ENCODE results near the gene TSC22D1. TPM values are rescaled to one million over a fixed set of nuclear protein-coding genes. Genes with fewer than 3 reads are reported as not detected.

TSC22D1 gene
- total RNA-seq, 1 experiment from 2014 or later = 72.5 TPM

DNA sequence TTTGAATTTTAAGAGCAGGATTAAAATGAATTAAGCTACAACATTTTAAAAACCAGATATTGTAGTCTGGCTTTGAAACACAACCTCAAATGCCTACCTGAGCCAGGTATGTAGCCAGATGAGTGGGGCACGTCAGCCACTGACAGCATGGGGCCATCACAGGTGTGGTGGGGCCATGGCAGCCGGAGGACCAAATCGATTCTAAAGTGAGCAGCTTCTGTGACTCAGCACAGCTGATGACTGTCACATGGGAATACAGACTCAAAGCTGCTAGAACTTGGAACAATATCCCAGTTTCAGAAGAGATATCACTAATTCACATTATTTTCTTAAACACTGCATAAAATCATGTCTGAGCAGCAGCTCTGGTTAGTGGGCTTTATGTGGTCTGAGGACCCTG is 149.7 kb downstream of the TSC22D1 start:
- H3K4me1 Mint-ChIP-seq = peaks cover 12% of the 10 kb centered on the region
- CTCF ChIA-PET = interaction anchor here (1.0 kb wide), 1 partner anchor 183 kb away, joined by 3 read pairs; no protein-coding TSS in a partner anchor

DNA sequence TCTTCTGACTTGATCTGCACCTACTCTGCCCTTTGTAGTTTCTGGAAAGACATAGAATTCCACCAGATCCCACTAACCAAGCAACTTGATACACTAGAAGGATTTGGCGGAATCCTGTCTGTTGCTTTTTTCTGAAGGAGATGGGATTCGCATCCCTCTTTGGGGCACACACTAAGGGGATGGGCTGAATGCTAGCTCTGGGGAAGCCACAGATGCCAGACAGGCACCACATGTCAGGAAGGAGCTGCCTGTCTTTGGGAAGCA is 150.4 kb downstream of the TSC22D1 start:
- H3K36me3 Mint-ChIP-seq = peaks cover 3% of the 10 kb centered on the region; the same call in 1 of the 2 replicates
- peaks cover 14% of the 10 kb centered on the region for H3K27me3 Mint-ChIP-seq (ENCODE audit: low read depth)
- CTCF ChIA-PET = no interaction called here
- POLR2A ChIA-PET = interaction anchor here (1.0 to 3.5 kb wide), 2 partner anchors 9 to 11 kb away, joined by 3 to 15 read pairs; no protein-coding TSS in a partner anchor
- H3K4me3 Mint-ChIP-seq = no peak overlapping the region
- TF ChIP-seq JAZF1 (CRISPR knock-in tag; IDR thresholded peaks at IDR 0.05) (no peak), ZNF671 (CRISPR knock-in tag; IDR thresholded peaks at IDR 0.05) (no peak), ZNF317 (CRISPR knock-in tag; IDR thresholded peaks at IDR 0.05; ENCODE audit: borderline replicate concordance, low read depth) (no peak), ZNF219 (CRISPR knock-in tag; IDR thresholded peaks at IDR 0.05; ENCODE audit: borderline replicate concordance) (no peak), SOX15 (CRISPR knock-in tag; IDR thresholded peaks at IDR 0.05) (no peak), CREB1 (CRISPR knock-in tag; IDR thresholded peaks at IDR 0.05) (no peak), TCF7 (CRISPR knock-in tag; IDR thresholded peaks at IDR 0.05; ENCODE audit: low read depth) (no peak), ZNF416 (CRISPR knock-in tag; IDR thresholded peaks at IDR 0.05) (no peak), ZBTB21 (CRISPR knock-in tag; IDR thresholded peaks at IDR 0.05; ENCODE audit: borderline replicate concordance) (no peak), HMGA2 (CRISPR knock-in tag; IDR thresholded peaks at IDR 0.05) (no peak), ELF4 (CRISPR knock-in tag; IDR thresholded peaks at IDR 0.05; ENCODE audit: low read depth) (no peak), CDX4 (CRISPR knock-in tag; IDR thresholded peaks at IDR 0.05; ENCODE audit: borderline replicate concordance) (no peak)
- TF ChIP-seq, protein P1, sequence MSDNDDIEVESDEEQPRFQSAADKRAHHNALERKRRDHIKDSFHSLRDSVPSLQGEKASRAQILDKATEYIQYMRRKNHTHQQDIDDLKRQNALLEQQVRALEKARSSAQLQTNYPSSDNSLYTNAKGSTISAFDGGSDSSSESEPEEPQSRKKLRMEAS (CRISPR knock-in tag; IDR thresholded peaks at IDR 0.05) = no peak
- TF ChIP-seq, protein P2, sequence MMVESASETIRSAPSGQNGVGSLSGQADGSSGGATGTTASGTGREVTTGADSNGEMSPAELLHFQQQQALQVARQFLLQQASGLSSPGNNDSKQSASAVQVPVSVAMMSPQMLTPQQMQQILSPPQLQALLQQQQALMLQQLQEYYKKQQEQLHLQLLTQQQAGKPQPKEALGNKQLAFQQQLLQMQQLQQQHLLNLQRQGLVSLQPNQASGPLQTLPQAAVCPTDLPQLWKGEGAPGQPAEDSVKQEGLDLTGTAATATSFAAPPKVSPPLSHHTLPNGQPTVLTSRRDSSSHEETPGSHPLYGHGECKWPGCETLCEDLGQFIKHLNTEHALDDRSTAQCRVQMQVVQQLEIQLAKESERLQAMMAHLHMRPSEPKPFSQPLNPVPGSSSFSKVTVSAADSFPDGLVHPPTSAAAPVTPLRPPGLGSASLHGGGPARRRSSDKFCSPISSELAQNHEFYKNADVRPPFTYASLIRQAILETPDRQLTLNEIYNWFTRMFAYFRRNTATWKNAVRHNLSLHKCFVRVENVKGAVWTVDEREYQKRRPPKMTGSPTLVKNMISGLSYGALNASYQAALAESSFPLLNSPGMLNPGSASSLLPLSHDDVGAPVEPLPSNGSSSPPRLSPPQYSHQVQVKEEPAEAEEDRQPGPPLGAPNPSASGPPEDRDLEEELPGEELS (CRISPR knock-in tag; IDR thresholded peaks at IDR 0.05) = no peak
- TF ChIP-seq, protein P3, sequence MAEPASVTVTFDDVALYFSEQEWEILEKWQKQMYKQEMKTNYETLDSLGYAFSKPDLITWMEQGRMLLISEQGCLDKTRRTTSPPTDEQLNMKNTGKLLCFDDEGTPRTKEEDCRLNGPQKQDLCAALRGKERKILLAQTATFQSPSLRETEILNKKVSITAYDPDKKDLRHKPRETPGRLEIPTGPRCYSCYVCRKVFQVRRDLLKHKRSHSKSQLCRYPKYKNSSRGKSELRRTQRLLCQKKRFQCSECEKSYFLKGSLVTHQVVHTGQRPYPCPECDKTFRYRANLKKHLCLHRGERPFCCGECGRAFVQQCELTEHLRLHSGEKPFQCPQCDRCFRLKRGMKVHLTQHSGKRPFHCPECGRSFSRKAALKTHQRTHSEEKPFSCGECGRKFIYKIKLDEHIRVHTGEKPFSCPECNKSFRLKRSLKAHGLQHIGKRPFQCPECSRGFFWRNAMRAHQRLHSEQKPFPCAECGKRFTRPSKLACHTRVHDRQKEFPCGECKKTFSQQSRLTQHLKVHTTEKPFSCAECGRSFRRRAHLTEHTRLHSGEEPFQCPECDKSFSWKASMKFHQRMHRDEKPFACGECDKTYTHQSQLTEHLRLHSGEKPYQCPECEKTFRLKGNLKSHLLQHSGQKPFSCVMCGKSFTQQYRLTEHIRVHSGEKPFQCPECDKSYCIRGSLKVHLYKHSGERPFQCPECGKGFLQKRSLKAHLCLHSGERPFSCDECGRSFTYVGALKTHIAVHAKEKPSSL (CRISPR knock-in tag; conservative IDR thresholded peaks at IDR 0.05) = no peak
- H3K9me3 Mint-ChIP-seq = peaks cover 10% of the 10 kb centered on the region
- DNase-seq (ENCODE audit: low spot score) (no peak), ATAC-seq (no peak)
- peaks cover 14% of the 10 kb centered on the region for H3K4me1 Mint-ChIP-seq
- H3K27ac Mint-ChIP-seq = no peak overlapping the region

More for the DNA sequence above, 149.7 kb downstream of the TSC22D1 start:
- DNase-seq (ENCODE audit: low spot score) = no peak
- Mint-ChIP-seq H3K4me3 (no peak overlapping the region), H3K27ac (no peak overlapping the region), H3K9me3 (peaks cover 10% of the 10 kb centered on the region), H3K36me3 (peaks cover 3% of the 10 kb centered on the region; the same call in 1 of the 2 replicates), H3K27me3 (ENCODE audit: low read depth) (peaks cover 14% of the 10 kb centered on the region)
- ATAC-seq = no peak
- TF ChIP-seq, protein P2 (CRISPR knock-in tag; IDR thresholded peaks at IDR 0.05) = no peak
- TF ChIP-seq SP1 (CRISPR knock-in tag; conservative IDR thresholded peaks at IDR 0.05) (no peak), ATF2 (CRISPR knock-in tag; IDR thresholded peaks at IDR 0.05; ENCODE audit: borderline replicate concordance, low read depth) (no peak), GTF2I (CRISPR knock-in tag; conservative IDR thresholded peaks at IDR 0.05) (no peak)
- POLR2A ChIA-PET = interaction anchor here (1.0 to 3.5 kb wide), 2 partner anchors 8 to 10 kb away, joined by 3 to 15 read pairs; no protein-coding TSS in a partner anchor

Measured in WTC11 (cell line).